Loucy (cell line): Measurements from ENCODE around the gene NOTCH1.

Experiments
- CTCF ChIP-seq: fragments of 200-600 bp; sonication (generic); conservative IDR thresholded peaks from 2 replicates; pipeline ENCODE4 v1.5.1; 2014; ENCODE audit warnings: mild to moderate bottlenecking, antibody characterized with exemption, low read length
- EZH2phosphoT487 ChIP-seq: fragments of 200-600 bp; IDR thresholded peaks from 2 replicates; pipeline ENCODE4 v1.6.1; 2018; ENCODE audit warnings: antibody characterized with exemption, mild to moderate bottlenecking, moderate library complexity, borderline replicate concordance

DNA sequence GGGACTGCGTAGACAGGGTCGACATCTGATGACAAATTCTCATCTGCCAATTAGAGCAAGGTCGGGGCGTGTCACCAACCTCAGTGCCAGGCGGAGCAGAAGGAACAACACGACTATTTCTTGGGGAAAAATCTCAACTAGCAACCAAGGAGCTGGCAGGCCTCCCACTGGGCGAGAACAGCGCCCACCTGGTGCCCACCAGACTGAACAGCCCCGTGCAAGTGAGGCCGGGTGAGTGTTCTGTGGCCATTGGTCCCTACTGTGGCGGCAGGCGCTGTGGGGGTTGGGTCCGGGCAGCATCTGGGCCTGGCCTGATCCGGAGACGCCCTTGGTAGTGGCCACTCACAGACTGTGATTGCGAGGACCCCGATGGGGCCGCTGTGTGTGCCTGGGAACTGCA is 11.5 kb downstream of the NOTCH1 start:
- TF ChIP-seq CTCF (no peak), EZH2phosphoT487 (no peak)
